HepG2 (cell line): ENCODE measurements around the gene ADGRB3. TPM values are rescaled to one million over a fixed set of nuclear protein-coding genes. Genes with fewer than 3 reads are reported as not detected.

Experiments
- ATAC-seq: fragments of 200-7000 bp; cut with Tn5 transposase; 3 replicates; pipeline ENCODE4 v1.9.1; 2020; ENCODE audit warnings: mild to moderate bottlenecking, moderate library complexity
- BruUV-seq: library from RNA; stranded (reverse); fragments of 400-500 nt; replicated peaks from 2 replicates; lab custom pipeline; 2021; lab: Mats Ljungman, UMichigan
- CTCF ChIA-PET: fragments of 300-600 bp; formaldehyde crosslinking; extraction: SDS; loops from one replicate; lab custom pipeline; 2021; ENCODE audit warnings: low total read pairs, inconsistent platforms, low intra/inter-chr PET ratio; lab: Yijun Ruan, JAX
- POLR2A ChIA-PET: fragments of 350-600 bp; sonication (Branson Sonifier 250); formaldehyde crosslinking; loops from one replicate; lab custom pipeline; 2020; ENCODE audit warnings: antibody characterized with exemption, inconsistent platforms; lab: Yijun Ruan, JAX
- DNase-seq: peaks from one replicate; pipeline ENCODE4 v3.0.0-alpha.2; 2015; ENCODE audit warnings: low spot score
- FAIRE-seq: peaks from 3 replicates; lab custom pipeline; 2011; peaks lifted over from hg19 to GRCh38; lab: Jason Lieb, UNC
- H2AFZ ChIP-seq: one replicate; pipeline ENCODE4 v1.6.1; 2011; ENCODE audit warnings: low read length, inconsistent platforms
- H3K27ac ChIP-seq: fragments of 300-600 bp; 3 replicates; pipeline ENCODE4 v1.8.0; 2011; ENCODE audit warnings: mixed run types, mild to moderate bottlenecking, mixed read lengths, low read length, inconsistent platforms; ENCODE audit not compliant: insufficient read depth; ENCODE audit errors: extremely low read length
- H3K27me3 ChIP-seq, 2 experiments: fragments of 200-600 bp in 1 of 2; 2 replicates in 1 of 2; 3 replicates in 1 of 2; pipeline versions ENCODE4 v1.6.0 to v1.8.0; 2011; ENCODE audit warnings: low read length in 2 of 2, mild to moderate bottlenecking in 2 of 2, moderate library complexity in 2 of 2, inconsistent platforms in 1 of 2; ENCODE audit not compliant: insufficient read depth in 2 of 2, control insufficient read depth in 1 of 2
- H3K36me3 ChIP-seq, 2 experiments: fragments of 200-600 bp in 1 of 2; replicated peaks in 1 of 2; 2 replicates in 1 of 2; 3 replicates in 1 of 2; pipeline versions ENCODE4 v1.5.1 to v1.8.0; 2011; ENCODE audit warnings: low read length in 2 of 2, inconsistent platforms in 1 of 2; ENCODE audit not compliant: insufficient read depth in 2 of 2, control insufficient read depth in 1 of 2
- H3K4me1 ChIP-seq: 2 replicates; pipeline ENCODE4 v1.5.1; 2012; ENCODE audit warnings: low read length, inconsistent platforms; ENCODE audit not compliant: insufficient read depth
- H3K4me2 ChIP-seq: 2 replicates; pipeline ENCODE4 v1.6.0; 2011; ENCODE audit warnings: low read depth, low read length, inconsistent platforms
- H3K4me3 ChIP-seq, 3 experiments: fragments of 200-600 bp in 1 of 3; sonication (generic), shearing (Covaris generic) in 1 of 3; replicated peaks in 1 of 3; 2 replicates each; pipeline ENCODE4 v1.5.1; 2011 to 2016; ENCODE audit warnings: low read length in 3 of 3, inconsistent platforms in 2 of 3, low read depth in 2 of 3, mild to moderate bottlenecking in 2 of 3, control low read depth in 1 of 3, mixed read lengths in 1 of 3; ENCODE audit not compliant: insufficient read depth in 1 of 3
- H3K79me2 ChIP-seq: one replicate; pipeline ENCODE4 v1.6.1; 2011; ENCODE audit warnings: low read length, inconsistent platforms; ENCODE audit not compliant: insufficient read depth
- H3K9ac ChIP-seq: 2 replicates; pipeline ENCODE4 v1.6.0; 2011; ENCODE audit warnings: mild to moderate bottlenecking, low read depth, low read length, inconsistent platforms; ENCODE audit not compliant: insufficient read depth
- H3K9me3 ChIP-seq: 2 replicates; pipeline ENCODE4 v1.5.1; 2012; ENCODE audit warnings: mild to moderate bottlenecking, low read length
- H4K20me1 ChIP-seq: 2 replicates; pipeline ENCODE4 v1.6.0; 2011; ENCODE audit warnings: inconsistent platforms, mild to moderate bottlenecking, low read length, moderate library complexity; ENCODE audit not compliant: insufficient read depth
- PITX1 ChIP-seq: sonication (generic); formaldehyde crosslinking; IDR thresholded peaks from 2 replicates; pipeline ENCODE4 v1.5.1; 2020; ENCODE audit warnings: mild to moderate bottlenecking, missing genetic modification reagents
- PRDM15 ChIP-seq: sonication (generic); formaldehyde crosslinking; IDR thresholded peaks from 2 replicates; pipeline ENCODE4 v1.4.0; 2020; ENCODE audit warnings: missing genetic modification reagents
- STAG1 ChIP-seq: sonication (generic); formaldehyde crosslinking; IDR thresholded peaks from 2 replicates; pipeline ENCODE4 v1.4.0; 2020; ENCODE audit warnings: missing genetic modification reagents
- YY1 ChIP-seq: IDR thresholded peaks from 2 replicates; pipeline ENCODE4 v1.6.1; 2011; ENCODE audit warnings: low read length, low read depth, moderate library complexity, mild to moderate bottlenecking; ENCODE audit not compliant: insufficient read depth, insufficient replicate concordance
- ZNF382 ChIP-seq: sonication (generic); formaldehyde crosslinking; IDR thresholded peaks from 2 replicates; pipeline ENCODE4 v1.5.0; 2020; ENCODE audit warnings: missing genetic modification reagents, mild to moderate bottlenecking, borderline replicate concordance
- ZNF510 ChIP-seq: sonication (generic); formaldehyde crosslinking; IDR thresholded peaks from 2 replicates; pipeline ENCODE4 v1.4.0; 2020; ENCODE audit warnings: low read depth, mild to moderate bottlenecking, missing genetic modification reagents
- ZNF567 ChIP-seq: sonication (generic); formaldehyde crosslinking; IDR thresholded peaks from 2 replicates; pipeline ENCODE4 v1.8.1; 2023; ENCODE audit warnings: mild to moderate bottlenecking, missing genetic modification reagents, borderline replicate concordance
- WGBS: methylation state at CpG from one replicate; pipeline ENCODE4 v1.1.6; 2017; ENCODE audit warnings: low lambda C conversion rate; 5-methylcytosine and 5-hydroxymethylcytosine counted together
- in situ Hi-C: cut with HindIII; loops from 2 replicates; pipeline ENCODE4 v1.10.0; 2017; ENCODE audit warnings: low pct_unique_long_range_greater_than_20kb; ENCODE audit not compliant: extremely low pct_ligation_motif_present
- intact Hi-C: fragments of 100-400 bp; cut with micrococcal nuclease; formaldehyde crosslinking; loops from one replicate; pipeline ENCODE4 v1.10.0; 2022; ENCODE audit not compliant: unreplicated experiment
- polyA plus RNA-seq, 8 experiments: library from polyadenylated mRNA; depleted of rRNA in 3 of 8; stranded (reverse) in 7 of 8; unstranded in 1 of 8; fragments of >200 nt; fragmentation: Illumina TruSeq in 4 of 8; extraction: Trizol in 4 of 8; gene quantifications; 2 replicates each; pipeline versions ENCODE4 v1.2.1 to v1.2.3, GENCODE V29; 2011 to 2016; ENCODE audit warnings: low read depth in 4 of 8, missing spikeins in 1 of 8, mixed read lengths in 1 of 8; ENCODE audit not compliant: insufficient read depth in 1 of 8
- total RNA-seq, 5 experiments: library from RNA; depleted of rRNA; stranded (reverse); fragments of >200 nt; fragmentation: Illumina TruSeq; extraction: Trizol; gene quantifications; 2 replicates each; pipeline ENCODE4 v1.2.3, GENCODE V29; 2016; ENCODE audit warnings: low read depth in 1 of 5
- TF ChIP-seq, protein P1 (sequence below): sonication (generic); formaldehyde crosslinking; IDR thresholded peaks from 2 replicates; pipeline ENCODE4 v1.4.0; 2020; ENCODE audit warnings: missing genetic modification reagents; ENCODE audit errors: not compliant biosample characterization
- TF ChIP-seq, protein P2 (sequence below): sonication (generic); formaldehyde crosslinking; IDR thresholded peaks from 2 replicates; pipeline ENCODE4 v1.8.1; 2023; ENCODE audit warnings: mild to moderate bottlenecking, moderate library complexity, missing genetic modification reagents
- TF ChIP-seq, protein P3 (sequence below): IDR thresholded peaks from 2 replicates; pipeline ENCODE4 v1.6.1; 2016; ENCODE audit warnings: missing compliant biosample characterization, missing genetic modification reagents, borderline replicate concordance

Gene ADGRB3
- total and polyA plus RNA-seq, 2 of the 13 experiments (the other 11 are each of a cell fraction or from before 2014, with no cell fraction given), result not detected

GRCh38 chr6:68658338-68658737 is 23.3 kb downstream of the ADGRB3 start:
- TF ChIP-seq STAG1 (CRISPR knock-in tag) (no peak), PRDM15 (CRISPR knock-in tag) (no peak), ZNF567 (CRISPR knock-in tag) (no peak), YY1 (no peak), ZNF382 (no peak), ZNF510 (CRISPR knock-in tag) (no peak), PITX1 (CRISPR knock-in tag) (no peak)
- TF ChIP-seq, protein P1, sequence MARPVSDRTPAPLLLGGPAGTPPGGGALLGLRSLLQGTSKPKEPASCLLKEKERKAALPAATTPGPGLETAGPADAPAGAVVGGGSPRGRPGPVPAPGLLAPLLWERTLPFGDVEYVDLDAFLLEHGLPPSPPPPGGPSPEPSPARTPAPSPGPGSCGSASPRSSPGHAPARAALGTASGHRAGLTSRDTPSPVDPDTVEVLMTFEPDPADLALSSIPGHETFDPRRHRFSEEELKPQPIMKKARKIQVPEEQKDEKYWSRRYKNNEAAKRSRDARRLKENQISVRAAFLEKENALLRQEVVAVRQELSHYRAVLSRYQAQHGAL (CRISPR knock-in tag), result no peak
- TF ChIP-seq, protein P2, sequence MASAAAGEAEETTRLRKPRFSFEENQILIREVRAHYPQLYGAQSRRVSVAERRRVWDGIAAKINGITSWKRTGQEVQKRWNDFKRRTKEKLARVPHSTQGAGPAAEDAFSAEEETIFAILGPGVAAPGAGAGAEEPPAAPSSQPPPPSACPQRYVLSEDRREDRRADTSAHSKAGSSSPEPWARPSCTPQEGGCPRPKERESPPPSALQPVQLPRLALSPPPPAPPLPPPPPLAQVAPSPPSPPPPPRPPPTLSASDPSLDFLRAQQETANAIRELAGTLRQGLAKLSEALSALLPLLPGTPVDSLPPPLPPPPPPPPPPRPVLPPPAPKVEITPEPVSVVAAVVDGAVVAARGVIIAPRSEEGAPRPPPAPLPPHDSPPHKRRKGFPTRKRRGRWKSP (CRISPR knock-in tag), result no peak
- TF ChIP-seq, protein P3, sequence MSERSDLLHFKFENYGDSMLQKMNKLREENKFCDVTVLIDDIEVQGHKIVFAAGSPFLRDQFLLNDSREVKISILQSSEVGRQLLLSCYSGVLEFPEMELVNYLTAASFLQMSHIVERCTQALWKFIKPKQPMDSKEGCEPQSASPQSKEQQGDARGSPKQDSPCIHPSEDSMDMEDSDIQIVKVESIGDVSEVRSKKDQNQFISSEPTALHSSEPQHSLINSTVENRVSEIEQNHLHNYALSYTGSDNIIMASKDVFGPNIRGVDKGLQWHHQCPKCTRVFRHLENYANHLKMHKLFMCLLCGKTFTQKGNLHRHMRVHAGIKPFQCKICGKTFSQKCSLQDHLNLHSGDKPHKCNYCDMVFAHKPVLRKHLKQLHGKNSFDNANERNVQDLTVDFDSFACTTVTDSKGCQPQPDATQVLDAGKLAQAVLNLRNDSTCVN (CRISPR knock-in tag), result no peak
- in situ Hi-C loops, result no loop called here
- WGBS, result 0% methylated on average over 2 of the region's 2 CpGs
- ChIA-PET POLR2A (no interaction called here), CTCF (no interaction called here)
- H3K27ac ChIP-seq, result no peak overlapping the region
- H3K9ac ChIP-seq, result no peak overlapping the region
- H3K27me3 ChIP-seq, result no peaks in the 10 kb centered on the region
- H3K4me1 ChIP-seq, result no peaks in the 10 kb centered on the region
- intact Hi-C loops, result no loop called here
- H3K9me3 ChIP-seq, result no peaks in the 10 kb centered on the region
- ATAC-seq, result no peak
- BruUV-seq, result no TSS peak
- no peak for FAIRE-seq
- no peak for DNase-seq
- H3K36me3 ChIP-seq, result no peaks in the 10 kb centered on the region
- no peaks in the 10 kb centered on the region for H4K20me1 ChIP-seq
- no peaks in the 10 kb centered on the region for H3K79me2 ChIP-seq
- no peak overlapping the region for H3K4me3 ChIP-seq
- no peak overlapping the region for H3K4me2 ChIP-seq
- H2AFZ ChIP-seq, result no peak overlapping the region
